K562 (cell line): ENCODE results near the gene ACSL3. TPM values are rescaled to one million over a fixed set of nuclear protein-coding genes. Genes with fewer than 3 reads are reported as not detected.
"Not testable (repeated sequence)": the region's sequence is repeated elsewhere in the genome, so short reads cannot be mapped to it uniquely, and the experiment has no call there.

Experiments
- ATAC-seq: fragments of 200-7000 bp; cut with Tn5 transposase; 3 replicates; pipeline ENCODE4 v1.9.1; 2020; ENCODE audit warnings: moderate library complexity
- BruUV-seq: library from RNA; stranded (reverse); fragments of 400-500 nt; replicated peaks from 2 replicates; lab custom pipeline; 2021; lab: Mats Ljungman, UMichigan
- CTCF ChIA-PET: fragments of 300-600 bp; formaldehyde crosslinking; extraction: SDS; loops from one replicate; lab custom pipeline; 2021; ENCODE audit warnings: low intra/inter-chr PET ratio; lab: Yijun Ruan, JAX
- POLR2A ChIA-PET: fragments of 300-600, 350-650 bp; sonication (Branson Sonifier 250); formaldehyde crosslinking; extraction: SDS; loops from one replicate; lab custom pipeline; 2021; ENCODE audit warnings: antibody characterized with exemption, inconsistent platforms; lab: Yijun Ruan, JAX
- DNase-seq, 4 experiments: peaks; one replicate each; pipeline versions ENCODE4 v3.0.0 to v3.0.0-alpha.2; 2011 to 2018; ENCODE audit warnings: low spot score in 3 of 4, mixed read lengths in 3 of 4; ENCODE audit errors: extremely low read depth in 1 of 4
- FAIRE-seq: peaks from 2 replicates; lab custom pipeline; 2011; peaks lifted over from hg19 to GRCh38; lab: Jason Lieb, UNC
- H2AFZ ChIP-seq: 2 replicates; pipeline ENCODE4 v1.6.0; 2011; ENCODE audit warnings: low read depth, low read length, control low read depth, inconsistent platforms
- H3K27ac ChIP-seq: fragments of 200-600 bp; 3 replicates; pipeline ENCODE4 v1.8.0; 2011; ENCODE audit warnings: low read depth, mild to moderate bottlenecking, control low read depth, inconsistent platforms, low read length, moderate library complexity, mixed read lengths; ENCODE audit errors: extremely low read depth
- H3K27me3 ChIP-seq, 2 experiments: fragments of 300-600 bp in 1 of 2; 2 replicates in 1 of 2; 3 replicates in 1 of 2; pipeline versions ENCODE4 v1.6.0 to v1.8.0; 2011; ENCODE audit warnings: inconsistent platforms in 2 of 2, low read length in 2 of 2, mild to moderate bottlenecking in 1 of 2, mixed read lengths in 1 of 2, moderate library complexity in 1 of 2; ENCODE audit not compliant: control insufficient read depth in 2 of 2, insufficient read depth in 2 of 2
- H3K36me3 ChIP-seq: fragments of 300-600 bp; 3 replicates; pipeline ENCODE4 v1.8.0; 2011; ENCODE audit warnings: mild to moderate bottlenecking, low read length, inconsistent platforms; ENCODE audit not compliant: control insufficient read depth, insufficient read depth
- H3K4me1 ChIP-seq, 2 experiments: fragments of 200-600 bp in 1 of 2; replicated peaks in 1 of 2; 2 replicates in 1 of 2; 3 replicates in 1 of 2; pipeline versions ENCODE4 v1.5.1 to v1.8.0; 2011; ENCODE audit warnings: inconsistent platforms in 2 of 2, low read length in 2 of 2, mild to moderate bottlenecking in 1 of 2, mixed read lengths in 1 of 2, moderate library complexity in 1 of 2; ENCODE audit not compliant: control insufficient read depth in 2 of 2, insufficient read depth in 2 of 2
- H3K4me2 ChIP-seq: 2 replicates; pipeline ENCODE4 v1.6.1; 2011; ENCODE audit warnings: low read length, control low read depth, inconsistent platforms, mixed read lengths; ENCODE audit not compliant: insufficient read depth
- H3K4me3 ChIP-seq: fragments of 200-600 bp; sonication (generic), shearing (Covaris generic); 2 replicates; pipeline ENCODE4 v1.5.1; 2016; ENCODE audit warnings: control low read depth, inconsistent platforms
- H3K79me2 ChIP-seq: fragments of 200-600 bp; 3 replicates; pipeline ENCODE4 v1.8.0; 2011; ENCODE audit warnings: low read length, inconsistent platforms; ENCODE audit not compliant: control insufficient read depth, insufficient read depth
- H3K9ac ChIP-seq, 2 experiments: 2 replicates each; pipeline versions ENCODE4 v1.6.0 to v1.6.1; 2011; ENCODE audit warnings: low read depth in 2 of 2, low read length in 2 of 2, control low read depth in 1 of 2, inconsistent platforms in 1 of 2, mild to moderate bottlenecking in 1 of 2, mixed read lengths in 1 of 2; ENCODE audit not compliant: insufficient read depth in 1 of 2
- H3K9me1 ChIP-seq: one replicate; pipeline ENCODE4 v1.6.0; 2011; ENCODE audit warnings: inconsistent platforms, mild to moderate bottlenecking, low read length, moderate library complexity; ENCODE audit not compliant: control insufficient read depth, insufficient read depth
- H3K9me3 ChIP-seq: replicated peaks from 2 replicates; pipeline ENCODE4 v1.5.1; 2011; ENCODE audit warnings: low read depth, low read length, inconsistent platforms; ENCODE audit not compliant: control insufficient read depth, insufficient read depth
- H4K20me1 ChIP-seq: replicated peaks from 2 replicates; pipeline ENCODE4 v1.6.1; 2011; ENCODE audit warnings: low read length, inconsistent platforms, mixed read lengths; ENCODE audit not compliant: control insufficient read depth, insufficient read depth
- COPS2 ChIP-seq: fragments of 450-650 bp; conservative IDR thresholded peaks from 2 replicates; pipeline ENCODE4 v1.6.1; 2016; ENCODE audit warnings: mild to moderate bottlenecking, moderate library complexity
- CTCF ChIP-seq, 3 experiments: IDR thresholded peaks in 2 of 3; conservative IDR thresholded peaks in 1 of 3; 2 replicates each; pipeline ENCODE4 v1.5.1; 2011 to 2012; ENCODE audit warnings: low read length in 3 of 3, mild to moderate bottlenecking in 3 of 3, control low read depth in 2 of 3, improper control_type of control experiment in 1 of 3, inconsistent platforms in 1 of 3, low read depth in 1 of 3, mixed read lengths in 1 of 3, moderate library complexity in 1 of 3; ENCODE audit not compliant: insufficient read depth in 2 of 3
- JUN ChIP-seq, 2 experiments: sonication (generic) in 1 of 2; formaldehyde crosslinking in 1 of 2; IDR thresholded peaks; 2 replicates each; pipeline versions ENCODE4 v1.6.1 to v1.8.0; 2012 to 2022; ENCODE audit warnings: borderline replicate concordance in 2 of 2, mild to moderate bottlenecking in 2 of 2, improper control_type of control experiment in 1 of 2, low read depth in 1 of 2, low read length in 1 of 2, missing genetic modification reagents in 1 of 2
- LARP7 ChIP-seq: fragments of 450-650 bp; IDR thresholded peaks from 2 replicates; pipeline ENCODE4 v1.6.1; 2016
- NR1H2 ChIP-seq: sonication (generic); formaldehyde crosslinking; IDR thresholded peaks from 2 replicates; pipeline ENCODE4 v1.4.0; 2020; ENCODE audit warnings: mild to moderate bottlenecking, missing genetic modification reagents
- PHF21A ChIP-seq: fragments of 450-650 bp; IDR thresholded peaks from 2 replicates; pipeline ENCODE4 v1.6.1; 2017; ENCODE audit warnings: low read depth, borderline replicate concordance
- RBM39 ChIP-seq: fragments of 200-400 bp; formaldehyde crosslinking; optimal IDR thresholded peaks from 2 replicates; pipeline ENCODE3; 2018; ENCODE audit warnings: low read depth, low read length
- WGBS: fragments of 100-300 bp; shearing (Covaris generic); methylation state at CpG from one replicate; pipeline ENCODE4 v1.1.6; 2016; ENCODE audit warnings: low coverage, mixed read lengths; ENCODE audit not compliant: insufficient coverage; ENCODE audit errors: missing lambda C conversion rate; 5-methylcytosine and 5-hydroxymethylcytosine counted together
- in situ Hi-C: fragments of 300-500 bp; cut with MboI; formaldehyde crosslinking; loops from 4 replicates; pipeline ENCODE4 v1.15.0; 2018; ENCODE audit warnings: inconsistent platforms, mixed read lengths
- intact Hi-C: fragments of 100-400 bp; cut with micrococcal nuclease; formaldehyde crosslinking; loops from 2 replicates; pipeline ENCODE4 v1.14.2; 2022
- polyA plus RNA-seq, 8 experiments: library from polyadenylated mRNA; depleted of rRNA in 4 of 8; stranded (reverse) in 5 of 8; unstranded in 3 of 8; fragments of >200 nt; fragmentation: Nextera tagmentation in 2 of 8; fragmentation: Illumina TruSeq in 1 of 8; extraction: Ambion mirVana in 2 of 8; extraction: Trizol in 1 of 8; gene quantifications; 2 replicates each; pipeline versions ENCODE4 v1.2.1 to v1.2.3, GENCODE V29; 2011 to 2014; ENCODE audit warnings: inconsistent platforms in 1 of 8, missing spikeins in 1 of 8
- total RNA-seq, 7 experiments: library from RNA; depleted of rRNA in 6 of 7; stranded (reverse); fragments of >200 nt in 6 of 7; fragmentation: Illumina TruSeq in 2 of 7; extraction: Trizol in 2 of 7; gene quantifications; 2 replicates each; pipeline versions ENCODE4 v1.2.1 to v1.2.3, GENCODE V29; 2011 to 2021; ENCODE audit warnings: low replicate concordance in 1 of 7
- TF ChIP-seq, protein P1 (sequence below): fragments of 250-450 bp; sonication (Bioruptor Pico); IDR thresholded peaks from 2 replicates; pipeline ENCODE4 v1.9.0; 2021; ENCODE audit warnings: mild to moderate bottlenecking, inconsistent platforms

The ACSL3 gene
- total and polyA plus RNA-seq, 9 of the 15 experiments (the other 6 are each of a cell fraction or from before 2014, with no cell fraction given): 21.3 to 123 (median 85.2) TPM

- TF ChIP-seq LARP7 (no peak), JUN (IDR thresholded peaks at IDR 0.05; ENCODE audit: borderline replicate concordance, low read depth, low read length) (no peak), JUN (CRISPR knock-in tag; IDR thresholded peaks at IDR 0.05; ENCODE audit: borderline replicate concordance) (no peak), RBM39 (no peak), COPS2 (no peak), CTCF (IDR thresholded peaks at IDR 0.05 in 2 of 3, conservative IDR thresholded peaks at IDR 0.05 in 1 of 3; ENCODE audit: insufficient read depth in 2 of 3, low read depth in 1 of 3, low read length in 3 of 3) (peak in 1 of 3 experiments; percentile 18; a peak in 1 of 6 replicates), NR1H2 (CRISPR knock-in tag) (no peak), PHF21A (no peak)
- TF ChIP-seq, protein P1, sequence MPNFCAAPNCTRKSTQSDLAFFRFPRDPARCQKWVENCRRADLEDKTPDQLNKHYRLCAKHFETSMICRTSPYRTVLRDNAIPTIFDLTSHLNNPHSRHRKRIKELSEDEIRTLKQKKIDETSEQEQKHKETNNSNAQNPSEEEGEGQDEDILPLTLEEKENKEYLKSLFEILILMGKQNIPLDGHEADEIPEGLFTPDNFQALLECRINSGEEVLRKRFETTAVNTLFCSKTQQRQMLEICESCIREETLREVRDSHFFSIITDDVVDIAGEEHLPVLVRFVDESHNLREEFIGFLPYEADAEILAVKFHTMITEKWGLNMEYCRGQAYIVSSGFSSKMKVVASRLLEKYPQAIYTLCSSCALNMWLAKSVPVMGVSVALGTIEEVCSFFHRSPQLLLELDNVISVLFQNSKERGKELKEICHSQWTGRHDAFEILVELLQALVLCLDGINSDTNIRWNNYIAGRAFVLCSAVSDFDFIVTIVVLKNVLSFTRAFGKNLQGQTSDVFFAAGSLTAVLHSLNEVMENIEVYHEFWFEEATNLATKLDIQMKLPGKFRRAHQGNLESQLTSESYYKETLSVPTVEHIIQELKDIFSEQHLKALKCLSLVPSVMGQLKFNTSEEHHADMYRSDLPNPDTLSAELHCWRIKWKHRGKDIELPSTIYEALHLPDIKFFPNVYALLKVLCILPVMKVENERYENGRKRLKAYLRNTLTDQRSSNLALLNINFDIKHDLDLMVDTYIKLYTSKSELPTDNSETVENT (CRISPR knock-in tag): no peak
- WGBS: 89% methylated on average over 10 of the region's 11 CpGs
- POLR2A ChIA-PET: no interaction called here
- H3K9me1 ChIP-seq: no peaks in the 10 kb centered on the region
- in situ Hi-C loops: no loop called here
- CTCF ChIA-PET: interaction anchor here (1.1 kb wide), 1 partner anchor 209 kb away, joined by 3 read pairs; no protein-coding TSS in a partner anchor
- no peak for DNase-seq
- H3K4me2 ChIP-seq: no peak overlapping the region
- BruUV-seq: no TSS peak
- peaks cover 0 to 17% of the 10 kb centered on the region in 2 experiments; a peak in 2 of 5 replicates for H3K4me1 ChIP-seq
- peaks cover 80% of the 10 kb centered on the region for H3K79me2 ChIP-seq
- intact Hi-C loops: no loop called here
- no peaks in the 10 kb centered on the region for H3K27me3 ChIP-seq
- no peaks in the 10 kb centered on the region for H3K9me3 ChIP-seq
- ATAC-seq: no peak
- no peak overlapping the region for H3K27ac ChIP-seq
- peaks cover 77% of the 10 kb centered on the region for H3K36me3 ChIP-seq
- H2AFZ ChIP-seq: no peak overlapping the region
- no peak for FAIRE-seq
- no peaks in the 10 kb centered on the region; the same call in 1 of the 2 replicates for H4K20me1 ChIP-seq
- H3K9ac ChIP-seq: no peak overlapping the region
- H3K4me3 ChIP-seq: no peak overlapping the region
These were observed 55.7 kb downstream of the ACSL3 start for GRCh38 chr2:222916229-222917197.

- H3K4me2 ChIP-seq, POLR2A ChIA-PET, H2AFZ ChIP-seq, in situ Hi-C loops, FAIRE-seq, H3K27ac ChIP-seq, H3K9ac ChIP-seq, BruUV-seq, H3K9me3 ChIP-seq, H4K20me1 ChIP-seq, CTCF ChIA-PET, H3K4me3 ChIP-seq, DNase-seq, H3K9me1 ChIP-seq, intact Hi-C loops, ATAC-seq, H3K27me3 ChIP-seq: not testable (repeated sequence)
- H3K36me3 ChIP-seq: peaks cover 83% of the 10 kb centered on the region
- peaks cover 0 to 17% of the 10 kb centered on the region in 2 experiments; a peak in 2 of 5 replicates for H3K4me1 ChIP-seq
- WGBS: 63% methylated on average over 9 of the region's 9 CpGs
- peaks cover 73% of the 10 kb centered on the region for H3K79me2 ChIP-seq
These were observed 56.4 kb downstream of the ACSL3 start for GRCh38 chr2:222917212-222917611.
